Measurements from ENCODE around the gene ZNF805.
A peak's percentile ranks its signal among the peaks of the same experiment; 100 is the strongest.
"Not testable (repeated sequence)": the region's sequence is repeated elsewhere in the genome, so short reads cannot be mapped to it uniquely, and the experiment has no call there.

Gene ZNF805

DNA sequence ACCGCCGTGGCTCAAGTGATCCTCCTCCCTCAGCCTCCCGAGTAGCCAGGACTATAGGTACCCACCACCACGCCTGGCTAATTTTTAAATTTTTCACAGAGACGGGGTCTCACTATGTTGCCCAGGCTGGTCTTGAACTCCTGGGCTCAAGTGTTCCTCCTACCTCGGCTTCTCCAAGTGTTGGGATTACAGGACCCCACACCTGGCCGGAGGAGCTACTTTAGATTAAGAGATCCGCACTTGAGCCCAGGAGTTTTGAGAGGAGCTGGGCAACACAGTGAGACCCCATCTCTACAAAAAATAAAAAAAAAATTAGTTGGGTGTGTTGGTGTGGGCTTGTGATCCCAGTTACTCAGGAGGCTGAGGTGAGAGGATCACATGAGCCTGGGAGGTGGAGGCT lies 30.8 kb downstream of the ZNF805 start:
- H2AFZ ChIP-seq (ENCODE audit: low read depth, low read length), result no peak overlapping the region
- H3K36me3 ChIP-seq (replicated peaks; ENCODE audit: low read depth, low read length), result peaks cover 30% of the 10 kb centered on the region
- H3K79me2 ChIP-seq (ENCODE audit: low read length), result 0 out of 2 replicates have a peak, but pooled peaks cover 6% of the 10 kb centered on the region
- no peaks in the 10 kb centered on the region for H4K20me1 ChIP-seq (ENCODE audit: insufficient read depth, low read length)
- TF ChIP-seq, protein P1, sequence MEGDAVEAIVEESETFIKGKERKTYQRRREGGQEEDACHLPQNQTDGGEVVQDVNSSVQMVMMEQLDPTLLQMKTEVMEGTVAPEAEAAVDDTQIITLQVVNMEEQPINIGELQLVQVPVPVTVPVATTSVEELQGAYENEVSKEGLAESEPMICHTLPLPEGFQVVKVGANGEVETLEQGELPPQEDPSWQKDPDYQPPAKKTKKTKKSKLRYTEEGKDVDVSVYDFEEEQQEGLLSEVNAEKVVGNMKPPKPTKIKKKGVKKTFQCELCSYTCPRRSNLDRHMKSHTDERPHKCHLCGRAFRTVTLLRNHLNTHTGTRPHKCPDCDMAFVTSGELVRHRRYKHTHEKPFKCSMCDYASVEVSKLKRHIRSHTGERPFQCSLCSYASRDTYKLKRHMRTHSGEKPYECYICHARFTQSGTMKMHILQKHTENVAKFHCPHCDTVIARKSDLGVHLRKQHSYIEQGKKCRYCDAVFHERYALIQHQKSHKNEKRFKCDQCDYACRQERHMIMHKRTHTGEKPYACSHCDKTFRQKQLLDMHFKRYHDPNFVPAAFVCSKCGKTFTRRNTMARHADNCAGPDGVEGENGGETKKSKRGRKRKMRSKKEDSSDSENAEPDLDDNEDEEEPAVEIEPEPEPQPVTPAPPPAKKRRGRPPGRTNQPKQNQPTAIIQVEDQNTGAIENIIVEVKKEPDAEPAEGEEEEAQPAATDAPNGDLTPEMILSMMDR (IDR thresholded peaks at IDR 0.05; ENCODE audit: low read depth, low read length), result no peak
- no peak for TF ChIP-seq EZH2phosphoT487 (IDR thresholded peaks at IDR 0.05; ENCODE audit: low read depth)
- no peak overlapping the region for H3K4me3 ChIP-seq (ENCODE audit: low read length)
- peaks cover 93% of the 10 kb centered on the region for H3K4me1 ChIP-seq (ENCODE audit: low read length)
- H3K27me3 ChIP-seq (ENCODE audit: low read depth, low read length), result no peaks in the 10 kb centered on the region
- H3K27ac ChIP-seq (ENCODE audit: low read length), result peak overlapping the region; percentile 93
- H3K9me3 ChIP-seq (ENCODE audit: insufficient read depth, low read length), result no peaks in the 10 kb centered on the region; the same call in 1 of the 2 replicates
- H3K9ac ChIP-seq (ENCODE audit: low read length), result no peak overlapping the region
- no peak overlapping the region for H3K4me2 ChIP-seq (ENCODE audit: low read length)

DNA sequence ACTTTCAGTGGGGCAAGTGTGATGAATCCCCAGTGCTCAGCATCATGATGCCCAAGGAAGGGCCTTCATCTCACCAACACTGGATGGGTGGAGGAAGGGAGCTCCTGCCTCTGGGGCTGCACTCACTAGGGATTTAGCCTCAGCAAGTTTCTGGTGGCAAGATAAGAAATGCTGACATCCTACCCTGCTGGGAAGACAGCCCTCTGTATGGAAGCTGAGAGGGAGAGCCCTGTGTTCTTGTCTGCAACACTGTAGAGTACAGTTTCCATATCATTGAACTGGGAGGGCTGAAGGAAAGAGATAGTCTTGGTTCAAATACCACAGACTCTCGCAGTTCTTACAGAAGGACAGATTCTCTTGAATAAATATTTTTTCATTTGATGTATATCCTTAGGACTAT lies 32.6 kb downstream of the ZNF805 start:
- Histone ChIP-seq H4K20me1 (ENCODE audit: insufficient read depth, low read length) (no peaks in the 10 kb centered on the region), H3K36me3 (replicated peaks; ENCODE audit: low read depth, low read length) (peaks cover 25% of the 10 kb centered on the region), H3K27me3 (ENCODE audit: low read depth, low read length) (no peaks in the 10 kb centered on the region), H3K9me3 (ENCODE audit: insufficient read depth, low read length) (no peaks in the 10 kb centered on the region; the same call in 1 of the 2 replicates), H3K4me2 (ENCODE audit: low read length) (peak overlapping the region; percentile 70), H3K4me1 (ENCODE audit: low read length) (peaks cover 79% of the 10 kb centered on the region), H3K4me3 (ENCODE audit: low read length) (peak overlapping the region; percentile 55; the same call in 1 of the 2 replicates), H3K27ac (ENCODE audit: low read length) (peak overlapping the region; percentile 93), H3K9ac (ENCODE audit: low read length) (peak overlapping the region; percentile 64), H3K79me2 (ENCODE audit: low read length) (0 out of 2 replicates have a peak, but pooled peaks cover 6% of the 10 kb centered on the region), H2AFZ (ENCODE audit: low read depth, low read length) (no peak overlapping the region)
- no peak for TF ChIP-seq EZH2phosphoT487 (IDR thresholded peaks at IDR 0.05; ENCODE audit: low read depth)
- TF ChIP-seq, protein P1 (IDR thresholded peaks at IDR 0.05; ENCODE audit: low read depth, low read length), result no peak

DNA sequence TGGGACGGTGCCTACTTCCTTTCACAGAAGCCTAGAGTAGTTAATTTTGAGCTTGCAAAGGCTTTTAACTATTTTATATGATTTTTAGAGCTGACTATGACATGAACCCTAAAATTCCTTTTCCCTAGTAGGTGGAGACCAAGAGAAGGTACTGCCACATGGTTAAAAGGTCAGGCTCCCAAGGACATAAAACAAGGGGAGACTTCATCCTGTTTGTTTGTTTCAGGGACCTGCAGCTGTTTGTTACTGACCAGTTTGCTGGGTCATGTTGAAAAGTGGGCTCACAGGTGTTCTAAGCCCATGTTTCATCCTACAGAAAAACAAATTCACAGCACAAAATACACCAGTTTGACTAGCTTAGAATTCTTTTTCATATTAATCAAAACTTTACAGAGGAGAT lies 36.0 kb downstream of the ZNF805 start:
- Histone ChIP-seq H3K36me3 (replicated peaks; ENCODE audit: low read depth, low read length) (peaks cover 21% of the 10 kb centered on the region), H3K79me2 (ENCODE audit: low read length) (peaks cover 19% of the 10 kb centered on the region), H3K4me3 (ENCODE audit: low read length) (no peak overlapping the region), H3K4me2 (ENCODE audit: low read length) (0 out of 2 replicates have a peak overlapping the region, but pooled peaks have one; percentile 31), H3K9ac (ENCODE audit: low read length) (peak overlapping the region; percentile 7; the same call in 1 of the 2 replicates), H3K27ac (ENCODE audit: low read length) (peak overlapping the region; percentile 57), H2AFZ (ENCODE audit: low read depth, low read length) (no peak overlapping the region), H3K27me3 (ENCODE audit: low read depth, low read length) (no peaks in the 10 kb centered on the region), H4K20me1 (ENCODE audit: insufficient read depth, low read length) (no peaks in the 10 kb centered on the region), H3K4me1 (ENCODE audit: low read length) (peaks cover 52% of the 10 kb centered on the region), H3K9me3 (ENCODE audit: insufficient read depth, low read length) (no peaks in the 10 kb centered on the region)
- TF ChIP-seq, protein P1 (IDR thresholded peaks at IDR 0.05; ENCODE audit: low read depth, low read length), result no peak
- TF ChIP-seq EZH2phosphoT487 (IDR thresholded peaks at IDR 0.05; ENCODE audit: low read depth), result no peak

DNA sequence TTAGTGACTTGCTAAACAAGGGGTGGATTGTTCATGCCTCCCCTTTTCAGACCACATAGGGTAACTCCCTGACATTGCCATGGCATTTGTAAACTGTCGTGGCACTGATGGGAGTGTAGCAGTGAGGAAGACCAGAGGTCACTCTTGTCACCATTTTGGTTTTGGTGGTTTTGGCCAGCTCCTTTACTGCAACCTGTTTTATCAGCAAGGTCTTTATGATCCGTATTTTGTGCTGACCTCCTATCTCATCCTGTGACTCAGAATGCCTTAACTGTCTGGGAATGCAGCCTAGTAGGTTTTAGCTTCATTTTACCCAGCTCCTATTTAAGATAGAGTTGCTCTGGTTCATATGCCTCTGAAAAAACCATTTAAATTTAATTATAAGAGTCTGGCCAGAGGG lies 38.0 kb downstream of the ZNF805 start:
- H3K27me3 ChIP-seq (ENCODE audit: low read depth, low read length); H3K9ac ChIP-seq (ENCODE audit: low read length); H3K9me3 ChIP-seq (ENCODE audit: insufficient read depth, low read length); H3K4me3 ChIP-seq (ENCODE audit: low read length); H2AFZ ChIP-seq (ENCODE audit: low read depth, low read length); H3K4me2 ChIP-seq (ENCODE audit: low read length); H3K27ac ChIP-seq (ENCODE audit: low read length): not testable (repeated sequence)
- peaks cover 15% of the 10 kb centered on the region for H4K20me1 ChIP-seq (ENCODE audit: insufficient read depth, low read length)
- peaks cover 25% of the 10 kb centered on the region for H3K36me3 ChIP-seq (replicated peaks; ENCODE audit: low read depth, low read length)
- H3K4me1 ChIP-seq (ENCODE audit: low read length), result peaks cover 53% of the 10 kb centered on the region
- H3K79me2 ChIP-seq (ENCODE audit: low read length), result peaks cover 33% of the 10 kb centered on the region

Measured in OCI-LY3 (cell line).